ENCODE data around the gene GSTM2.
"Not testable (repeated sequence)": the region's sequence is repeated elsewhere in the genome, so short reads cannot be mapped to it uniquely, and the experiment has no call there.

The GSTM2 gene

GRCh38 chr1:109685399-109685798 is 17.5 kb downstream of the GSTM2 start:
- DNase-seq: not testable (repeated sequence)

GRCh38 chr1:109685890-109686289 is 18.0 kb downstream of the GSTM2 start:
- not testable (repeated sequence) for DNase-seq

- DNase-seq: not testable (repeated sequence)
These were observed 19.3 kb downstream of the GSTM2 start for GRCh38 chr1:109687109-109687508.

GRCh38 chr1:109687641-109688499 is 20.0 kb downstream of the GSTM2 start, which contains the start of gene GSTM1:
GSTM1 (plus strand) TSS chr1:109687817; CDS start chr1:109687874, 57 bp downstream.
- DNase-seq: no peak

- DNase-seq: no peak
These were observed 22.1 kb downstream of the GSTM2 start for GRCh38 chr1:109689844-109690405.

GRCh38 chr1:109691759-109692158 is 23.9 kb downstream of the GSTM2 start:
- no peak for DNase-seq

GRCh38 chr1:109694400-109694799 is 26.5 kb downstream of the GSTM2 start:
- not testable (repeated sequence) for DNase-seq

- DNase-seq: not testable (repeated sequence)
These were observed 27.3 kb downstream of the GSTM2 start for GRCh38 chr1:109695138-109695537.

GRCh38 chr1:109697066-109697465 is 29.2 kb downstream of the GSTM2 start:
- no peak for DNase-seq

- not testable (repeated sequence) for DNase-seq
These were observed 30.0 kb downstream of the GSTM2 start for GRCh38 chr1:109697861-109698260.

- not testable (repeated sequence) for DNase-seq
These were observed 35.1 kb downstream of the GSTM2 start for GRCh38 chr1:109702940-109703339.

- DNase-seq: no peak
These were observed 36.3 kb downstream of the GSTM2 start for GRCh38 chr1:109704173-109704572.

GRCh38 chr1:109705411-109705810 is 37.6 kb downstream of the GSTM2 start:
- DNase-seq: no peak

- DNase-seq: not testable (repeated sequence)
These were observed 41.1 kb downstream of the GSTM2 start for GRCh38 chr1:109708949-109709348.

- DNase-seq: not testable (repeated sequence)
These were observed 42.0 kb downstream of the GSTM2 start for GRCh38 chr1:109709822-109710221.

GRCh38 chr1:109711593-109712320 is 43.9 kb downstream of the GSTM2 start, which contains the start of gene GSTM5:
GSTM5 (plus strand) TSS chr1:109712251; CDS start chr1:109712313, 62 bp downstream.
- peak; percentile 10 for DNase-seq

GRCh38 chr1:109712321-109712864 is 44.5 kb downstream of the GSTM2 start:
- DNase-seq: no peak

GRCh38 chr1:109713636-109714035 is 45.8 kb downstream of the GSTM2 start:
- DNase-seq: no peak

GRCh38 chr1:109714661-109715372 is 47.0 kb downstream of the GSTM2 start:
- no peak for DNase-seq

GRCh38 chr1:109716121-109716520 is 48.3 kb downstream of the GSTM2 start:
- DNase-seq: no peak

- DNase-seq: no peak
These were observed 48.8 kb downstream of the GSTM2 start for GRCh38 chr1:109716570-109717090.

- no peak for DNase-seq
These were observed 49.9 kb downstream of the GSTM2 start for GRCh38 chr1:109717729-109718128.
